Measurements from ENCODE around the gene NDUFAF5. TPM values are rescaled to one million over a fixed set of nuclear protein-coding genes. Genes with fewer than 3 reads are reported as not detected.

The NDUFAF5 gene
- total RNA-seq, 5 donors from 2014 or later (not counting 1 experiment from before 2014, with no cell fraction given), result 25.6 to 39.4 (median 30.1) TPM

DNA sequence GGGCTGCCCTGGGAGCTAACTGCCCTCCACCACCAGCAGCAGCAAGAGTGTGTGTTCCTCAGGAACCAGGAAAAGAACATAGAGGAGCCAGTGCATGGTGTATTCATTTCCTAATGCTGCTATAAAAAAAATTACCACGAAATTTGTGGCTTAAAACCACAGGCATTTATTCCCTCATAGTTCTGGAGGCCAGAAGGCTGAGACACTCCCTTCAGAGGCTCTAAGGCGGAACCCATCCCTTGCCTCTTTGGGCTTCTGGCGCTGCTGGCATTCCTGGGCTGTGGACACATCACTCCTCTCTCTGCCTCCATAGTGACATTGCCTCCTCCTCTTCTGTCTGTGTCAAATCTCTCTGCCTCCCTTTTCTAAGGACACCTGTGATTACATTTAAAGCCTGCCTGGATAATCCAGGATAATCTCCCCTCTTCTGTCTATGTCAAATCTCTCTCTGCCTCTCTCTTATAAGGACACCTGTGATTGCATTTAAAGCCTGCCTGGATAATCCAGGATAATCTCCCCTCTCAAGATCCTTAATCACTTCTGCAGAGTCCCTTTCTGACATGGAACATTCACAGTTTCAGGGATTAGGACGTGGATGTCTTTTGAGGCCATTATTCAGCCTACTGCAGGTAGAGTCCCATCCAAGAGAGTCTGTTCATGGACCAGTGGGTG lies 54.7 kb downstream of the NDUFAF5 start:
- no peak overlapping the region for H3K4me3 ChIP-seq (ENCODE audit: control insufficient read depth in 1 of 2, extremely low read depth in 1 of 2, low read length in 1 of 2)
- H3K4me1 ChIP-seq (ENCODE audit: control insufficient read depth in 1 of 2, extremely low read depth in 1 of 2, insufficient read depth in 2 of 2, low read length in 2 of 2), result no peaks in the 10 kb centered on the region
- no peaks in the 10 kb centered on the region for H3K9me3 Mint-ChIP-seq
- no peak overlapping the region for H3K4me3 Mint-ChIP-seq
- POLR2A ChIA-PET, result no interaction called here
- H3K27ac Mint-ChIP-seq, result no peak overlapping the region
- H3K4me1 Mint-ChIP-seq, result no peaks in the 10 kb centered on the region
- no peaks in the 10 kb centered on the region for H3K36me3 Mint-ChIP-seq
- peaks cover 19% of the 10 kb centered on the region in 2 donors for H3K27me3 Mint-ChIP-seq
- no peaks in the 10 kb centered on the region for H3K36me3 ChIP-seq (ENCODE audit: control insufficient read depth in 2 of 2, extremely low read depth in 1 of 2, insufficient read depth in 1 of 2, low read length in 1 of 2)
- ATAC-seq (replicated peaks in 1 of 4) (no peak), DNase-seq (no peak)
- no peaks in the 10 kb centered on the region for H3K9me3 ChIP-seq
- 68% methylated on average over 3 of the region's 4 CpGs for WGBS (ENCODE audit: insufficient coverage)
- no peak overlapping the region for H3K27ac ChIP-seq (ENCODE audit: low read length)
- CTCF ChIA-PET, result no interaction called here
- H3K27me3 ChIP-seq (replicated peaks in 1 of 2; ENCODE audit: control insufficient read depth in 2 of 2, extremely low read depth in 1 of 2, insufficient read depth in 2 of 2, low read length in 1 of 2), result peaks cover 0 to 19% of the 10 kb centered on the region in 2 experiments

DNA sequence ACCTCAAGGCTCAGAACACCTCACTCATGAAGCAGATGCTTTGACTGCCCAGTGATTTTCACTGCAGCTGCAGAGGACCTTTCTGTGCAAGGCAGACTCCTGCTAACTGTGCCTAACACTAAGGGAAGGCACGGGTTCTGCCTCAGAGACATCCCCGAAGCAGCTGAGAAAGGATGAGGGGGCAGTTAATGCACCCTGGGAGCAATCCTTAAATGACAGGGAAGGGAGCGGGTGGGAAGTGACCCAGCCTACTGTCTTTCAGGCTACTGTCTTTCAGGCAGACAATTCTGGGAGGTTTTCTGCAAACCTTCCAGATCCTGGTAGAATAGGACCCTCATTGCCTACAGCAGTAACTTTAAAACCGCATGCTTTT lies 55.3 kb downstream of the NDUFAF5 start:
- H3K27me3 ChIP-seq (replicated peaks in 1 of 2; ENCODE audit: control insufficient read depth in 2 of 2, extremely low read depth in 1 of 2, insufficient read depth in 2 of 2, low read length in 1 of 2), result peaks cover 0 to 19% of the 10 kb centered on the region in 2 experiments
- no peaks in the 10 kb centered on the region for H3K9me3 ChIP-seq
- H3K27ac ChIP-seq (ENCODE audit: low read length), result no peak overlapping the region
- no peaks in the 10 kb centered on the region for H3K9me3 Mint-ChIP-seq
- H3K27me3 Mint-ChIP-seq, result peaks cover 19% of the 10 kb centered on the region in 2 donors
- H3K4me3 ChIP-seq (ENCODE audit: control insufficient read depth in 1 of 2, extremely low read depth in 1 of 2, low read length in 1 of 2), result no peak overlapping the region
- H3K36me3 ChIP-seq (ENCODE audit: control insufficient read depth in 2 of 2, extremely low read depth in 1 of 2, insufficient read depth in 1 of 2, low read length in 1 of 2), result no peaks in the 10 kb centered on the region
- CTCF ChIA-PET, result no interaction called here
- POLR2A ChIA-PET, result no interaction called here
- 63% methylated on average over 3 of the region's 4 CpGs for WGBS (ENCODE audit: insufficient coverage)
- H3K4me1 Mint-ChIP-seq, result no peaks in the 10 kb centered on the region
- DNase-seq, result no peak
- H3K27ac Mint-ChIP-seq, result no peak overlapping the region
- no peak overlapping the region for H3K4me3 Mint-ChIP-seq
- H3K36me3 Mint-ChIP-seq, result no peaks in the 10 kb centered on the region
- ATAC-seq (replicated peaks in 1 of 4), result no peak
- no peaks in the 10 kb centered on the region for H3K4me1 ChIP-seq (ENCODE audit: control insufficient read depth in 1 of 2, extremely low read depth in 1 of 2, insufficient read depth in 2 of 2, low read length in 2 of 2)

DNA sequence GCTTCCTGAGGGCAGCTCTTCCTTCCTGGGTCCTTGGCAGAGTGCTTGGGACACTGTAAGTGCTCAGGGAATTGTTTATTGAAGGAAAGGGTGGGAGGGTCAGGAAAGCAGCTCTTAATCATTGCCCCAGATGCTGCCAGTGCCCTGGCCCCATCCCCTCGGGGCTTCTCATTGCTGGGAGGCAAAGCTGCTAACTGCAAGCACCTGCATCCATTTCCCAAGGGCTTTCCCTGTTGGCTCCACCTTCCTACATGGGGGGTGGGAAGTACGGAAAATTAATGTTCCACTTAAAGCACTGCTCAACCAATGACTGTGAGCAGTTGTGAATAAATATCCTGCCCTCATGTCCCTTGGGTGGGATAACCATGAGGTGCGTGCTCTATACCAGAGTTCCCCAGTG lies 56.4 kb downstream of the NDUFAF5 start:
- H3K27ac ChIP-seq (ENCODE audit: low read length), result no peak overlapping the region
- peaks cover 14 to 19% of the 10 kb centered on the region in 2 donors for H3K27me3 Mint-ChIP-seq
- H3K4me1 Mint-ChIP-seq, result no peaks in the 10 kb centered on the region
- no peaks in the 10 kb centered on the region for H3K9me3 ChIP-seq
- no peaks in the 10 kb centered on the region for H3K36me3 Mint-ChIP-seq
- CTCF ChIA-PET, result no interaction called here
- no peak overlapping the region for H3K27ac Mint-ChIP-seq
- peaks cover 0 to 14% of the 10 kb centered on the region in 2 experiments for H3K27me3 ChIP-seq (replicated peaks in 1 of 2; ENCODE audit: control insufficient read depth in 2 of 2, extremely low read depth in 1 of 2, insufficient read depth in 2 of 2, low read length in 1 of 2)
- 100% methylated on average over 1 of the region's 3 CpGs for WGBS (ENCODE audit: insufficient coverage)
- no peak overlapping the region for H3K4me3 Mint-ChIP-seq
- DNase-seq, result no peak
- no peak for ATAC-seq (replicated peaks in 1 of 4)
- POLR2A ChIA-PET, result no interaction called here
- H3K36me3 ChIP-seq (ENCODE audit: control insufficient read depth in 2 of 2, extremely low read depth in 1 of 2, insufficient read depth in 1 of 2, low read length in 1 of 2), result no peaks in the 10 kb centered on the region
- no peak overlapping the region for H3K4me3 ChIP-seq (ENCODE audit: control insufficient read depth in 1 of 2, extremely low read depth in 1 of 2, low read length in 1 of 2)
- H3K9me3 Mint-ChIP-seq, result no peaks in the 10 kb centered on the region
- no peaks in the 10 kb centered on the region for H3K4me1 ChIP-seq (ENCODE audit: control insufficient read depth in 1 of 2, extremely low read depth in 1 of 2, insufficient read depth in 2 of 2, low read length in 2 of 2)

DNA sequence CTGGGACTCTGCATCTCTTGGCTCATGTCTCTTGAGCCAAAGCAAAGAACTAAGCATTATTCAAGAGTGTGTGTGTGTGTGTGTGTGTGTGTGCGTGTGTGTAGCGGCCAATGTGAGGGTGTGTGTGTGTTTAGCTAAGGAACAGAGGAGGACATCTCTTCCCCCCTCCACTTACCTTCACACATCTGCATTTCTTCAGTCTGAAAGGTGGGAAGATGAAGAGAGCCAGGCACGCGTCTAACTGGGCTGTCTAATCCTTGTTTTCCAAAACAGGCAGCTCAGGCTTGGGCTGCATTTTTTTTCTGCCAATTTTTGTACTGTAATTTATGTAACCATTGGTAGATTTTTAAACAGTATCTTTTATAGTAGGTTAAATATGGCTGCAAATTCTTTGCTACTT lies 59.5 kb downstream of the NDUFAF5 start:
- peaks cover 0 to 12% of the 10 kb centered on the region in 2 experiments for H3K27me3 ChIP-seq (replicated peaks in 1 of 2; ENCODE audit: control insufficient read depth in 2 of 2, extremely low read depth in 1 of 2, insufficient read depth in 2 of 2, low read length in 1 of 2)
- DNase-seq (no peak), ATAC-seq (replicated peaks in 1 of 4) (no peak)
- no peak overlapping the region for H3K27ac ChIP-seq (ENCODE audit: low read length)
- Mint-ChIP-seq H3K36me3 (no peaks in the 10 kb centered on the region), H3K27ac (no peak overlapping the region), H3K27me3 (peaks cover 10 to 13% of the 10 kb centered on the region in 2 donors), H3K9me3 (no peaks in the 10 kb centered on the region), H3K4me1 (no peaks in the 10 kb centered on the region), H3K4me3 (no peak overlapping the region)
- no peak overlapping the region for H3K4me3 ChIP-seq (ENCODE audit: control insufficient read depth in 1 of 2, extremely low read depth in 1 of 2, low read length in 1 of 2)
- CTCF ChIA-PET, result no interaction called here
- no CpG with 5 or more reads among the region's 4 CpGs for WGBS (ENCODE audit: insufficient coverage)
- H3K4me1 ChIP-seq (ENCODE audit: control insufficient read depth in 1 of 2, extremely low read depth in 1 of 2, insufficient read depth in 2 of 2, low read length in 2 of 2), result no peaks in the 10 kb centered on the region
- no peaks in the 10 kb centered on the region for H3K9me3 ChIP-seq
- POLR2A ChIA-PET, result no interaction called here
- H3K36me3 ChIP-seq (ENCODE audit: control insufficient read depth in 2 of 2, extremely low read depth in 1 of 2, insufficient read depth in 1 of 2, low read length in 1 of 2), result no peaks in the 10 kb centered on the region

DNA sequence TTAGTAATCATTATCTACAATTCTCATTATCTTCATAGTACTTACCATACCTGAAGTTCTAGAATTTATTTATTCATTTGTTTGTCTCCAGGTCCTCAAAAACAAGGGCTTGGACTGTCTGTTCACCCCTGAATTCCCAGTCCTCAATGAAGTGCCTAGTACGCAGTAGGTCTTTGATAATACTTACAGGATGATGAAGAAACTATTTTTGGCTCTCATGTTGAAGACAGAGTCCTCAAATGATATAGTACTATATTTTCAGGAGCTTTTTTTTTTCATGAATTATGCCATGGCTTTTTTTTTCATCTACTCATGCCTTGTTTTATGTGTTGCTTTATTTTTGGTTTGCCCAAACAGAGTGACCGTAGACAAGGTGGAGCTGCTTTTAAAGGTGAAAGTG lies 66.5 kb downstream of the NDUFAF5 start:
- Mint-ChIP-seq H3K4me3 (no peak overlapping the region), H3K9me3 (peaks cover 0 to 3% (median 0%) of the 10 kb centered on the region in 3 donors), H3K27ac (no peak overlapping the region), H3K4me1 (no peaks in the 10 kb centered on the region), H3K27me3 (peaks cover 11 to 13% of the 10 kb centered on the region in 2 donors), H3K36me3 (no peaks in the 10 kb centered on the region)
- CTCF ChIA-PET, result interaction anchor here in 1 of 2 donors (0.7 kb wide), 1 partner anchor 41 kb away, joined by 3 read pairs; no protein-coding TSS in a partner anchor
- Histone ChIP-seq H3K27me3 (replicated peaks in 1 of 2; ENCODE audit: control insufficient read depth in 2 of 2, extremely low read depth in 1 of 2, insufficient read depth in 2 of 2, low read length in 1 of 2) (peaks cover 0 to 6% of the 10 kb centered on the region in 2 experiments), H3K27ac (ENCODE audit: low read length) (no peak overlapping the region), H3K4me1 (ENCODE audit: control insufficient read depth in 1 of 2, extremely low read depth in 1 of 2, insufficient read depth in 2 of 2, low read length in 2 of 2) (no peaks in the 10 kb centered on the region), H3K36me3 (ENCODE audit: control insufficient read depth in 2 of 2, extremely low read depth in 1 of 2, insufficient read depth in 1 of 2, low read length in 1 of 2) (no peaks in the 10 kb centered on the region), H3K4me3 (ENCODE audit: control insufficient read depth in 1 of 2, extremely low read depth in 1 of 2, low read length in 1 of 2) (no peak overlapping the region), H3K9me3 (no peaks in the 10 kb centered on the region)
- WGBS (ENCODE audit: insufficient coverage), result no CpG with 5 or more reads among the region's 2 CpGs
- DNase-seq (no peak), ATAC-seq (replicated peaks in 1 of 4) (no peak)
- POLR2A ChIA-PET, result no interaction called here

DNA sequence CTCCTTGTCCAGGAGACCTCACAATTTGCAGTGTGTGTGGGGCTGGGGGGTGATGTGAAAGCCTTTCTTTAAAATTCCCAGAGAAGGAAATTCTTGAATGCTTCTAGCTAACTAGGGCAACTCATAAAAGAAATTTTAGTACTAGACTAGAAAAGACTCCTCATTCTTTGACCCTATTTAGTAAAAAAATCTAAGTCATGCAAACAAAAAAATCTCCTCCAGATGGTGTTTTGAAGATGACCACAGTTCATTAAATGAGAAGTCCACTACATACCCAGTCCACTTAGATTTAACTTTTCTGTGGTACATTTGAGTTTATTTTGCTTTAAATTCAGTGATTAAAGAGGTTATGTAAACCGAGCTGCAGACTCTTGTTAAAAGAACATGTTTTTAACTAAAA lies 67.5 kb downstream of the NDUFAF5 start:
- H3K27ac Mint-ChIP-seq, result no peak overlapping the region
- Histone ChIP-seq H3K4me1 (ENCODE audit: control insufficient read depth in 1 of 2, extremely low read depth in 1 of 2, insufficient read depth in 2 of 2, low read length in 2 of 2) (no peaks in the 10 kb centered on the region), H3K9me3 (no peaks in the 10 kb centered on the region), H3K4me3 (ENCODE audit: control insufficient read depth in 1 of 2, extremely low read depth in 1 of 2, low read length in 1 of 2) (no peak overlapping the region), H3K36me3 (ENCODE audit: control insufficient read depth in 2 of 2, extremely low read depth in 1 of 2, insufficient read depth in 1 of 2, low read length in 1 of 2) (no peaks in the 10 kb centered on the region), H3K27ac (ENCODE audit: low read length) (no peak overlapping the region), H3K27me3 (replicated peaks in 1 of 2; ENCODE audit: control insufficient read depth in 2 of 2, extremely low read depth in 1 of 2, insufficient read depth in 2 of 2, low read length in 1 of 2) (peaks cover 0 to 6% of the 10 kb centered on the region in 2 experiments)
- no peak overlapping the region for H3K4me3 Mint-ChIP-seq
- ChIA-PET CTCF (no interaction called here), POLR2A (no interaction called here)
- H3K9me3 Mint-ChIP-seq, result peaks cover 0 to 3% (median 0%) of the 10 kb centered on the region in 3 donors
- WGBS (ENCODE audit: insufficient coverage), result no CpG with 5 or more reads among the region's 1 CpG
- H3K27me3 Mint-ChIP-seq, result peaks cover 10 to 15% of the 10 kb centered on the region in 2 donors
- H3K36me3 Mint-ChIP-seq, result no peaks in the 10 kb centered on the region
- no peak for ATAC-seq (replicated peaks in 1 of 4)
- no peaks in the 10 kb centered on the region for H3K4me1 Mint-ChIP-seq
- no peak for DNase-seq

DNA sequence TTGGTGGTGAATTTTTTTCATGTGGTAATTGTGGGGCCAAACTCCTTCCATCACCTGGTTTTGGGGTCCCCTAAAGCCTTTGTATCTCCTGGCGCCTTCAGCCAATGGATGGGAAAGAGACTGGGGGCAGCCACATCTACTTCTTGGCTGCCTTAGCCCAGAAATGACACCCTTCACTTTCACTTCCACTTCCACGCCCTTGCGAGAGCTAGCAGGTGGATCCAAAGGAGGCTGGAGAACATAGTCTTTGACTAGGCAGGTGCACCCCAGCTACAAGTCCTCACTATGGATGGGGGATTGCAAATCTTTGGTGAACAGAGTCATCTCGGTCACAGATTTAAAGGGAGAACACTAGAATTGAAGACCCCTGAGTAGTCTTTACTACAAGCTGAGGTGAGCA lies 70.8 kb downstream of the NDUFAF5 start:
- H3K27ac ChIP-seq (ENCODE audit: low read length), result no peak overlapping the region
- Mint-ChIP-seq H3K4me3 (no peak overlapping the region), H3K27me3 (peaks cover 5 to 10% of the 10 kb centered on the region in 2 donors), H3K9me3 (peaks cover 0 to 2% (median 0%) of the 10 kb centered on the region in 3 donors), H3K36me3 (no peaks in the 10 kb centered on the region), H3K4me1 (no peaks in the 10 kb centered on the region), H3K27ac (no peak overlapping the region)
- ChIA-PET POLR2A (no interaction called here), CTCF (no interaction called here)
- H3K4me1 ChIP-seq (ENCODE audit: control insufficient read depth in 1 of 2, extremely low read depth in 1 of 2, insufficient read depth in 2 of 2, low read length in 2 of 2), result no peaks in the 10 kb centered on the region
- no CpG with 5 or more reads among the region's 4 CpGs for WGBS (ENCODE audit: insufficient coverage)
- H3K27me3 ChIP-seq (replicated peaks in 1 of 2; ENCODE audit: control insufficient read depth in 2 of 2, extremely low read depth in 1 of 2, insufficient read depth in 2 of 2, low read length in 1 of 2), result peaks cover 0 to 9% of the 10 kb centered on the region in 2 experiments
- no peak for ATAC-seq (replicated peaks in 1 of 4)
- H3K9me3 ChIP-seq, result no peaks in the 10 kb centered on the region
- H3K4me3 ChIP-seq (ENCODE audit: control insufficient read depth in 1 of 2, extremely low read depth in 1 of 2, low read length in 1 of 2), result no peak overlapping the region
- no peak for DNase-seq
- no peaks in the 10 kb centered on the region for H3K36me3 ChIP-seq (ENCODE audit: control insufficient read depth in 2 of 2, extremely low read depth in 1 of 2, insufficient read depth in 1 of 2, low read length in 1 of 2)

Data from T-cell (primary cell).